ENCODE results near the gene TMEM163.

Gene TMEM163

DNA sequence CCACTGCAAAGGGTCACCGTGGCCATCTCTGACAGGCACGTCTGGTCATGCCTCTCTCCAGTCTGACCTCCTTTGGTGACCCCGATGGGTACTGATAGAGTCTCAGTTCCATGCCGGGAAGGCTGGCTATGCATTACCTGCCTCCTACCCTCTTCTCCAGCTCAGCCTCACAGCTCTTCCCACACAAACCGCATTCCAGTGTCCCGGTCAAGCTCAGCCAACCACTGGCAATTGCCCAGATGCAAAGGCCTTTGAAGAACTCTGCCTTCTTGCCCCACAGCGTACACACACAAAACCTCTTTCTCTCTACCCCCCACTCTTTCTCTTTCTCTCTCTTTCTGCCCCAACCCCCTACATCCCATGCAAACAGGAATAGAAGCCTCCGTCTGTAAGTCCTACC is 37.6 kb downstream of the TMEM163 start:
- Histone ChIP-seq H3K4me2 (ENCODE audit: low read length) (no peak overlapping the region), H3K27ac (ENCODE audit: low read depth, low read length) (no peak overlapping the region)
- no peak for TF ChIP-seq EZH2phosphoT487 (IDR thresholded peaks at IDR 0.05; ENCODE audit: borderline replicate concordance, low read length)

DNA sequence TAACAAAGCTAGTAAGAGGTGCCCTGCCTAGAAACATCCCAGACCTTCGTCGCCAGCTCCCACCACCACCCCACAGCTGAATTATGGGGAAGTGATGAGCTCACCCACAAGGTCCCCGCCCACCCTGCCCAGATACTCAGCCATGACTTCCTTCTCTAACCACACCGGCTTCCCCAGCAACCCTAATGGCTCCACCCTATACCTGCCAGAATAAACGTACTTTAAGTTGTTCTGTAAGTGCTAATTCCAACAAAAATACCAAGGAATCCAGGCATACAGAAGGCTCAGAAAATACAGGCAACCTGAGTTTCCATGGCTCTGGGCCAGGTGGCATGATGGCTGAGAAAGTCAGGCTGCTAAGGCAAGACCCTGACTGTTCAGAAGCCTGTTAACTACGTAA is 39.1 kb downstream of the TMEM163 start:
- Histone ChIP-seq H3K9me2 (replicated peaks; ENCODE audit: control insufficient read depth, low read length) (no peaks in the 10 kb centered on the region), H3K79me2 (ENCODE audit: control insufficient read depth, low read length) (no peaks in the 10 kb centered on the region), H3K9me3 (ENCODE audit: control insufficient read depth, insufficient read depth, low read length) (no peaks in the 10 kb centered on the region), H3K36me3 (ENCODE audit: control insufficient read depth, low read length) (no peaks in the 10 kb centered on the region), H3K4me1 (ENCODE audit: control insufficient read depth, low read length) (no peaks in the 10 kb centered on the region), H4K20me1 (ENCODE audit: control insufficient read depth, insufficient read depth, low read depth, low read length) (no peaks in the 10 kb centered on the region), H3K4me3 (ENCODE audit: low read length) (no peak overlapping the region), H3K27me3 (ENCODE audit: control insufficient read depth, low read length) (no peaks in the 10 kb centered on the region), H3K27ac (ENCODE audit: low read depth, low read length) (no peak overlapping the region), H3F3A (ENCODE audit: control insufficient read depth, insufficient read depth) (no peaks in the 10 kb centered on the region), H3K4me2 (ENCODE audit: low read length) (no peak overlapping the region)
- TF ChIP-seq EZH2phosphoT487 (IDR thresholded peaks at IDR 0.05; ENCODE audit: borderline replicate concordance, low read length), result no peak
- TF ChIP-seq, protein P1, sequence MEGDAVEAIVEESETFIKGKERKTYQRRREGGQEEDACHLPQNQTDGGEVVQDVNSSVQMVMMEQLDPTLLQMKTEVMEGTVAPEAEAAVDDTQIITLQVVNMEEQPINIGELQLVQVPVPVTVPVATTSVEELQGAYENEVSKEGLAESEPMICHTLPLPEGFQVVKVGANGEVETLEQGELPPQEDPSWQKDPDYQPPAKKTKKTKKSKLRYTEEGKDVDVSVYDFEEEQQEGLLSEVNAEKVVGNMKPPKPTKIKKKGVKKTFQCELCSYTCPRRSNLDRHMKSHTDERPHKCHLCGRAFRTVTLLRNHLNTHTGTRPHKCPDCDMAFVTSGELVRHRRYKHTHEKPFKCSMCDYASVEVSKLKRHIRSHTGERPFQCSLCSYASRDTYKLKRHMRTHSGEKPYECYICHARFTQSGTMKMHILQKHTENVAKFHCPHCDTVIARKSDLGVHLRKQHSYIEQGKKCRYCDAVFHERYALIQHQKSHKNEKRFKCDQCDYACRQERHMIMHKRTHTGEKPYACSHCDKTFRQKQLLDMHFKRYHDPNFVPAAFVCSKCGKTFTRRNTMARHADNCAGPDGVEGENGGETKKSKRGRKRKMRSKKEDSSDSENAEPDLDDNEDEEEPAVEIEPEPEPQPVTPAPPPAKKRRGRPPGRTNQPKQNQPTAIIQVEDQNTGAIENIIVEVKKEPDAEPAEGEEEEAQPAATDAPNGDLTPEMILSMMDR (IDR thresholded peaks at IDR 0.05; ENCODE audit: low read depth, low read length, poor library complexity, severe bottlenecking), result no peak

More for the DNA sequence above, 37.6 kb downstream of the TMEM163 start:
- Histone ChIP-seq H3K36me3 (ENCODE audit: control insufficient read depth, low read length) (no peaks in the 10 kb centered on the region), H3K27me3 (ENCODE audit: control insufficient read depth, low read length) (no peaks in the 10 kb centered on the region), H3K4me1 (ENCODE audit: control insufficient read depth, low read length) (no peaks in the 10 kb centered on the region), H3K9me2 (replicated peaks; ENCODE audit: control insufficient read depth, low read length) (no peaks in the 10 kb centered on the region), H3K4me3 (ENCODE audit: low read length) (no peak overlapping the region), H4K20me1 (ENCODE audit: control insufficient read depth, insufficient read depth, low read depth, low read length) (no peaks in the 10 kb centered on the region), H3F3A (ENCODE audit: control insufficient read depth, insufficient read depth) (no peaks in the 10 kb centered on the region), H3K79me2 (ENCODE audit: control insufficient read depth, low read length) (no peaks in the 10 kb centered on the region), H3K9me3 (ENCODE audit: control insufficient read depth, insufficient read depth, low read length) (no peaks in the 10 kb centered on the region)

DNA sequence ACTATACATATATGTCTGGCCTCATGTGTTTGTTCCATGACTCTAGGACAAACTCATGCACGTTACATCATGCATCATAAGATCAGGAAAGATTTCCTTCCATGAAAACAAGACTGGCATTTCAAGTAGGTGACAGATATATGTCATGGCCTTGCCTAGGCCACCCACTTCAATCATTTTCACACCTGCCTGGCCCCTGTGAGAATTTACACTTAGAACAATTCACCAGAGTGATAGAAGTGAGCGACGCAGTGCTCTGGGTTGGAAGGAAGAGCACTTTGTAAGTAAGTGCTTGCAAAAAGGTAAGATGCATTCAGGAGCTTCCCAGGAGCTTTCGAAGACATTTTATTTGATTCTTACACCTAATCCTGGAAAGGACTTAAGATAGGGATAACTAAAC is 39.5 kb downstream of the TMEM163 start:
- H3K79me2 ChIP-seq (ENCODE audit: control insufficient read depth, low read length), result no peaks in the 10 kb centered on the region
- H3K36me3 ChIP-seq (ENCODE audit: control insufficient read depth, low read length), result no peaks in the 10 kb centered on the region
- no peak overlapping the region for H3K27ac ChIP-seq (ENCODE audit: low read depth, low read length)
- H3F3A ChIP-seq (ENCODE audit: control insufficient read depth, insufficient read depth), result no peaks in the 10 kb centered on the region
- H3K9me3 ChIP-seq (ENCODE audit: control insufficient read depth, insufficient read depth, low read length), result no peaks in the 10 kb centered on the region
- no peak overlapping the region for H3K4me3 ChIP-seq (ENCODE audit: low read length)
- no peaks in the 10 kb centered on the region for H4K20me1 ChIP-seq (ENCODE audit: control insufficient read depth, insufficient read depth, low read depth, low read length)
- no peak overlapping the region for H3K4me2 ChIP-seq (ENCODE audit: low read length)
- H3K27me3 ChIP-seq (ENCODE audit: control insufficient read depth, low read length), result no peaks in the 10 kb centered on the region
- no peaks in the 10 kb centered on the region for H3K4me1 ChIP-seq (ENCODE audit: control insufficient read depth, low read length)
- H3K9me2 ChIP-seq (replicated peaks; ENCODE audit: control insufficient read depth, low read length), result no peaks in the 10 kb centered on the region
- TF ChIP-seq, protein P1 (IDR thresholded peaks at IDR 0.05; ENCODE audit: low read depth, low read length, poor library complexity, severe bottlenecking), result no peak
- no peak for TF ChIP-seq EZH2phosphoT487 (IDR thresholded peaks at IDR 0.05; ENCODE audit: borderline replicate concordance, low read length)

DNA sequence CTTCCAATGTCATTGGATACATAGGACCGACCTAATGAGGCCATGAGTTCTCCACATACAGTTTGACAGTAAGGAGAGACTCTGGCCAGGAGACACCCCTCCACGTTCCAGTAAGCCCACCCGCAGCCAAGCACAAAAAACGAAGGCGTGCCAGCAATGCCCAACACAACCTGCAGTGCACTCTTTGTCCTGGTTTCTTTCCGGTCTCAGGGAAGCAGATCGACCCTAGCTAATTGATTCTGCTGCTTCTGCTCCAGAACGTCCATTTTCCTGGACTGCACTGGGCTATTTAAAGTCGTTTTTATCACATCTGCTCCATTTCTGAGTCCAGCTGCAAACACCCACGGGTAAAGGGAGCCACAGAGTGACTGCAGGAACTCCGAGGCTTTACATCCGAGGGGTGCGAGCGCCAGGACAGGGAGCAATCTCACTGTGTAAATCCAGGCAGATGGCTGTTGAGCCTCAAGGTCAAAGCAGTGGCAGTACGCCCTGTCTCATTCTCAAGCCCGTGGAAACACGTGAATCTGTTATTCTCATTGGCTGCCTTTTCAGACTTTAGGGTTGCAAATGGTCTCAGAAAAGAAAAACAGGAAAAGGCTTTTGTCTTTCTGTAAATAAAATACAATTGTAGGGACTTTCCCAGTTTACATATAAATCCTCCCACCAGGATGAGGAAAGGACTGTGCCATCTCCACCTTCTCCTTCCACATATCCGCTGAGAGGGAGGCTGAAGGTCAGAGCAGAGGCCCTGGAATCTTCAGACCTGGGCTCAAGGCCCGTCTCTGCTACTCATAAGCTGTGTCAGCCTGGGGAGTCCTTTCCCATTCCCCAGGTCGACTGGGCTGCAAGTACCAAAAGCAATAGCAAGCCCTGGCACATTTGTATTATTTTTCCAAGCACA is 40.7 kb downstream of the TMEM163 start:
- no peak overlapping the region for H3K4me2 ChIP-seq (ENCODE audit: low read length)
- no peak for TF ChIP-seq EZH2phosphoT487 (IDR thresholded peaks at IDR 0.05; ENCODE audit: borderline replicate concordance, low read length)
- TF ChIP-seq, protein P1 (IDR thresholded peaks at IDR 0.05; ENCODE audit: low read depth, low read length, poor library complexity, severe bottlenecking), result no peak
- no peaks in the 10 kb centered on the region for H3K36me3 ChIP-seq (ENCODE audit: control insufficient read depth, low read length)
- no peaks in the 10 kb centered on the region for H3F3A ChIP-seq (ENCODE audit: control insufficient read depth, insufficient read depth)
- H3K4me1 ChIP-seq (ENCODE audit: control insufficient read depth, low read length), result no peaks in the 10 kb centered on the region
- H3K27me3 ChIP-seq (ENCODE audit: control insufficient read depth, low read length), result no peaks in the 10 kb centered on the region
- no peaks in the 10 kb centered on the region for H4K20me1 ChIP-seq (ENCODE audit: control insufficient read depth, insufficient read depth, low read depth, low read length)
- H3K9me2 ChIP-seq (replicated peaks; ENCODE audit: control insufficient read depth, low read length), result no peaks in the 10 kb centered on the region
- H3K79me2 ChIP-seq (ENCODE audit: control insufficient read depth, low read length), result no peaks in the 10 kb centered on the region
- no peaks in the 10 kb centered on the region for H3K9me3 ChIP-seq (ENCODE audit: control insufficient read depth, insufficient read depth, low read length)
- H3K4me3 ChIP-seq (ENCODE audit: low read length), result no peak overlapping the region
- H3K27ac ChIP-seq (ENCODE audit: low read depth, low read length), result no peak overlapping the region

Data from DOHH2 (cell line).